ENCODE measurements around the gene TSPAN16.

The TSPAN16 gene

DNA sequence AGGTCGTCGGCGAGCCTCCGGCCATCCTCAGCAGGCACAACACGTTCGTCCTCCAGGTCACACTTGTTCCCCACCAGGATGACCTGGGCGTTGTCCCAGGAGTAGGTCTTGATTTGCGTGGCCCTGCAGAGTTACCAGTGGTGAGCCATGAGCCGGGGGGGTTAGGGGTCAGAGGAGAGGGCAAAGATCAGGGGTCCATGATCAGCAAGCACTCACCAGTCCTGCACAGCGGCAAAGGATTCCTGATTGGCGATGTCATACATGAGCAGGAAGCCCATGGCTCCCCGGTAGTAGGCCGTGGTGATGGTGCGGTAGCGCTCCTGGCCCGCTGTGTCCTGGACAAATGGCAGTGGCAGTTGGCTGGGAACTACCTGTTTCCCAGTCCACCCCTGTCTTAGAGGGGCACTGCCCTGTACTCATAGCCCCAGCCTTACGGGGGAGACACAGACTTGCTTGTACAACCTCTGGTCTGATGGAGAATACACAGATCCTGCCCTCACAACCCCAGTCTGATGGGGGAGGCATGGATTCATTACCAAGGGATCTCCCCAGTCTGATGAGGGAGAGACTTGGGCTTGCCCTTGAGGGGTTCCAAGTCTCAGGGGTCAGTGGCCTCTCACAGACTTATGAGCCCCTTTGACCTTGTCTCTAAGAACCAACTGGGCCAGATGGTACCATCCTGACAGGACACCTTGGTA, 39.6 kb downstream of the TSPAN16 start:
- Histone ChIP-seq H3K9me3 (ENCODE audit: low read length) (no peaks in the 10 kb centered on the region), H3K36me3 (ENCODE audit: insufficient read depth, low read length) (peaks cover 10% of the 10 kb centered on the region), H3F3A (ENCODE audit: insufficient read depth, low read length) (no peaks in the 10 kb centered on the region), H3K9ac (ENCODE audit: low read length) (no peak overlapping the region), H3K27me3 (ENCODE audit: insufficient read depth, low read length) (no peaks in the 10 kb centered on the region), H2AFZ (ENCODE audit: low read length) (no peak overlapping the region), H3K9me2 (ENCODE audit: low read depth, low read length) (no peaks in the 10 kb centered on the region), H4K20me1 (ENCODE audit: insufficient read depth, low read length) (no peaks in the 10 kb centered on the region), H3K4me3 (ENCODE audit: low read depth, low read length, poor library complexity, severe bottlenecking) (no peak overlapping the region), H3K4me1 (ENCODE audit: insufficient read depth, low read length, severe bottlenecking) (peaks cover 6% of the 10 kb centered on the region), H3K4me2 (ENCODE audit: low read length) (no peak overlapping the region), H3K27ac (ENCODE audit: low read depth, low read length, poor library complexity, severe bottlenecking) (no peak overlapping the region), H3K79me2 (ENCODE audit: insufficient read depth, low read length) (no peaks in the 10 kb centered on the region)
- TF ChIP-seq EZH2 (IDR thresholded peaks at IDR 0.05; ENCODE audit: borderline replicate concordance, low read length), result no peak
- TF ChIP-seq CTCF (IDR thresholded peaks at IDR 0.05; ENCODE audit: low read length), result no peak

DNA sequence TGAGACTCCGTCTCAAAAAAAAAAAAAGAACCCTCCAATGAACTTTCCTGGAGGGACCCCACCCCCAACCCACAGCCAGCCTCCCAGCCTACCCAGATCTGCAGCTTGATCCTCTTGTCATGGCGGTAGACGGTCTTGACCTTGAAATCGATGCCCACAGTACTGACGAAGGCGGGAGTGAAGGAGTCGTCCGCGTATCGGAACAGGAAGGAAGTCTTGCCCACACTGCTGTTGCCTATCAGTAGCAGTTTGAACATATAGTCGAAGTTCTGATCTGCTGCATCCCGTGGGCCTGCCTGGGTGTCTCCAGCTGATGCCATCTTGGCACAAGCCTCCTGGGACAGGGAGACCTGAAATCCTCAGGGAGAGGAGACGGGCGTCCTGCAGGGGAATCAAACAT, 41.1 kb downstream of the TSPAN16 start:
- Histone ChIP-seq H3K4me2 (ENCODE audit: low read length) (no peak overlapping the region), H3K9ac (ENCODE audit: low read length) (no peak overlapping the region)

DNA sequence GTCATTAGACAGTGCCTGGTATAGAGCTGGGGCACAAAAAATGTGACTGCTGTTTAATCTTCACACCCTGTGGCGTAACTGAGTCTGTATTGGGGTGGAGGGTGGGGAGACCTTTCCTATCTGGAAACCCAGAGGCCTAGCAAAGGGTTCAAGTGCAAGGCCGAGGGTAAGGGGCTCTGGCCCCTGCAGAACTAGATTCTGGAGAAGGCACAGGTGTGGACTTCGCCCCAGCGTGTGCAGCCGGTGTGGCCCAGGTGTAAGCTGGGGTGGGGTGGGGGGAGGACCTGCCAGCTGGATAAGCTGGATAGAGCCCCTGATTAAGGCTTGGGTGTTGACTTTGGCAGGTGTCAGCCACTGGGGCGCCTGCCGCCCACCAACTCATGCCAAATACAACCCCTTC, 42.2 kb downstream of the TSPAN16 start:
- Histone ChIP-seq H3K9me3 (ENCODE audit: low read length) (no peaks in the 10 kb centered on the region), H3K27me3 (ENCODE audit: insufficient read depth, low read length) (no peaks in the 10 kb centered on the region), H3K9ac (ENCODE audit: low read length) (no peak overlapping the region), H3K9me2 (ENCODE audit: low read depth, low read length) (no peaks in the 10 kb centered on the region), H3K4me2 (ENCODE audit: low read length) (no peak overlapping the region), H3K4me3 (ENCODE audit: low read depth, low read length, poor library complexity, severe bottlenecking) (no peak overlapping the region), H3K27ac (ENCODE audit: low read depth, low read length, poor library complexity, severe bottlenecking) (no peak overlapping the region), H3K4me1 (ENCODE audit: insufficient read depth, low read length, severe bottlenecking) (peaks cover 6% of the 10 kb centered on the region), H3F3A (ENCODE audit: insufficient read depth, low read length) (no peaks in the 10 kb centered on the region), H2AFZ (ENCODE audit: low read length) (no peak overlapping the region), H4K20me1 (ENCODE audit: insufficient read depth, low read length) (no peaks in the 10 kb centered on the region), H3K79me2 (ENCODE audit: insufficient read depth, low read length) (no peaks in the 10 kb centered on the region), H3K36me3 (ENCODE audit: insufficient read depth, low read length) (peaks cover 21% of the 10 kb centered on the region)
- no peak for TF ChIP-seq CTCF (IDR thresholded peaks at IDR 0.05; ENCODE audit: low read length)
- TF ChIP-seq EZH2 (IDR thresholded peaks at IDR 0.05; ENCODE audit: borderline replicate concordance, low read length), result no peak

More for the DNA sequence above, 41.1 kb downstream of the TSPAN16 start:
- H2AFZ ChIP-seq (ENCODE audit: low read length), result no peak overlapping the region
- no peaks in the 10 kb centered on the region for H3K27me3 ChIP-seq (ENCODE audit: insufficient read depth, low read length)
- no peaks in the 10 kb centered on the region for H4K20me1 ChIP-seq (ENCODE audit: insufficient read depth, low read length)
- H3K9me2 ChIP-seq (ENCODE audit: low read depth, low read length), result no peaks in the 10 kb centered on the region
- no peaks in the 10 kb centered on the region for H3F3A ChIP-seq (ENCODE audit: insufficient read depth, low read length)
- H3K79me2 ChIP-seq (ENCODE audit: insufficient read depth, low read length), result no peaks in the 10 kb centered on the region
- TF ChIP-seq EZH2 (IDR thresholded peaks at IDR 0.05; ENCODE audit: borderline replicate concordance, low read length) (no peak), CTCF (IDR thresholded peaks at IDR 0.05; ENCODE audit: low read length) (no peak)
- H3K27ac ChIP-seq (ENCODE audit: low read depth, low read length, poor library complexity, severe bottlenecking), result no peak overlapping the region
- no peak overlapping the region for H3K4me3 ChIP-seq (ENCODE audit: low read depth, low read length, poor library complexity, severe bottlenecking)
- peaks cover 6% of the 10 kb centered on the region for H3K4me1 ChIP-seq (ENCODE audit: insufficient read depth, low read length, severe bottlenecking)
- peaks cover 16% of the 10 kb centered on the region for H3K36me3 ChIP-seq (ENCODE audit: insufficient read depth, low read length)
- no peaks in the 10 kb centered on the region for H3K9me3 ChIP-seq (ENCODE audit: low read length)
